Left ventricle myocardium superior (tissue), 1 donor: ENCODE results near the gene CCDC170. TPM values are rescaled to one million over a fixed set of nuclear protein-coding genes. Genes with fewer than 3 reads are reported as not detected.

Experiments used
- ATAC-seq: fragments of 200-7000 bp; cut with Tn5 transposase; one replicate; pipeline ENCODE4 v1.9.1; 2020; ENCODE audit warnings: mild to moderate bottlenecking, moderate library complexity
- DNase-seq: peaks from one replicate; pipeline ENCODE4 v3.0.0-alpha.2; 2020
- intact Hi-C: fragments of 100-400 bp; cut with micrococcal nuclease; formaldehyde crosslinking; loops from one replicate; pipeline ENCODE4 v1.11.0; 2022
- total RNA-seq: library from RNA; stranded (reverse); fragmentation: NEBNext Ultra II Directional; extraction: Animal tissue kit (Norgen Biotek cat#: 25700); gene quantifications from one replicate; pipeline ENCODE4 v1.2.1, GENCODE V29; 2021
- donor health status: DM: no; HTN: yes; CAD: no; lungs with severe emphysema.

CCDC170 gene
- total RNA-seq, 1 donor from 2014 or later, result 0.47 TPM

DNA sequence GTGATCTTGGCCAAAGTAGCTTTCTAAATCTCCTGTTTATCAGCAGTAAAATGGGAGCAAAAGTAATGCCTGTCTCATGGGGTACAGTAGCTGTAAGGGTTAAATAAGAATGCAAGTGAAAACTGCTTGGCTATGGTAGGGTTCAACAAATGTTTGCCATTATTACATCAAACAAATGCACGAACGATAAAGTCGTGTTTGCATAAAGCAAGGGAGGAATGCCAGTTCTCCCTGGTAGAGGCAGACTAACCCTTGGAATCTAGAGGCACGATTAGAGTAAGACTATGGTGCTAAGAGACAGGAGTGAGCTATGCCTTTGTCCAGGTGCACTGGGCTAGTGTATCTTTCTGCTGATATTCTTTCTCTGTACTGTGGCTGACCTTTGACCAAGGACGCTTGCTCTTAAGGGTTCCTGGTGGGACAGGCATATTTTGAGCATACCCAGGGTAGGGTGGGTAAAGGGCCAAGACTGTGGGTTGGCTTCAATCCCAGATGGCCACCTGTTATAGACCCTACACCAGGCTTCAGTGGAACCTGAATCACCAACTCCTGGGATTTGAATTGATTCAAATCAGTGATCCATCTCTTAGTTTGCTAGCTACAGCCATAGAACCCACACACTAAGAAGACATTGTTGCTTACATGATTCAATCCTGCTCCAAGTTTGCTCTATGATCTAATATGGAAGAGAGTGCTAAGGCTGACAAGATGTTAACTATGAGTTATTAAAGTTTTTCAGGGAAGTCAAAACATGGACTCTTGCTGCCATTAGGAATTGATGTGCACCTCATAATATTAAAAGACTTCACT, 139.9 kb downstream of the CCDC170 start:
- ATAC-seq, result no peak
- intact Hi-C loops, result no loop called here
- no peak for DNase-seq

GRCh38 chr6:151634336-151634720, 140.5 kb downstream of the CCDC170 start:
- ATAC-seq (no peak), DNase-seq (no peak)
- intact Hi-C loops, result no loop called here

DNA sequence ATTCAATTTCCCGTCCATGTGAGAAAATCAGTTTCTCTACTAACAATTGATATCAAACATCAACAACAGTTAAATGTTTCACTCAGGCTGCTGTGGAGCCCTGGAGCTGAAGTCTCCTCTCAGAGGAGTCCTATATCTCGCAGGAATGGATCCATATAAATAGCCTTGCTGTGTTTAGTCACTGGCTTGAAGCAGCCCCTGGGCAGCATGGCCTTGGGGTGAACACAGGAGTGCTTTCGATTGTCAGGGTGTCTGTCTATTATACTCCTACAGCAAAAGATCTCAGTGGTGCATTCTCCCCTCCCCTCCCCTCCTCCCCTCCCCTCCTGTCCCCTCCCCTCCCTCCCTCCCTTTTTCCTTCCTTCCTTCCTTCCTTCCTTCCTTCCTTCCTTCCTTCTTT, 141.9 kb downstream of the CCDC170 start:
- intact Hi-C loops, result no loop called here
- DNase-seq, result no peak
- ATAC-seq, result no peak

- DNase-seq, result no peak
- intact Hi-C loops, result no loop called here
- no peak for ATAC-seq
Observed at GRCh38 chr6:151637814-151638213, 144.0 kb downstream of the CCDC170 start.

GRCh38 chr6:151639750-151640149, 145.9 kb downstream of the CCDC170 start:
- ATAC-seq (no peak), DNase-seq (no peak)
- intact Hi-C loops, result no loop called here

GRCh38 chr6:151641028-151641427, 147.2 kb downstream of the CCDC170 start:
- ATAC-seq (no peak), DNase-seq (no peak)
- intact Hi-C loops, result no loop called here

GRCh38 chr6:151647976-151648639, 154.3 kb downstream of the CCDC170 start:
- intact Hi-C loops, result no loop called here
- DNase-seq (no peak), ATAC-seq (no peak)

DNA sequence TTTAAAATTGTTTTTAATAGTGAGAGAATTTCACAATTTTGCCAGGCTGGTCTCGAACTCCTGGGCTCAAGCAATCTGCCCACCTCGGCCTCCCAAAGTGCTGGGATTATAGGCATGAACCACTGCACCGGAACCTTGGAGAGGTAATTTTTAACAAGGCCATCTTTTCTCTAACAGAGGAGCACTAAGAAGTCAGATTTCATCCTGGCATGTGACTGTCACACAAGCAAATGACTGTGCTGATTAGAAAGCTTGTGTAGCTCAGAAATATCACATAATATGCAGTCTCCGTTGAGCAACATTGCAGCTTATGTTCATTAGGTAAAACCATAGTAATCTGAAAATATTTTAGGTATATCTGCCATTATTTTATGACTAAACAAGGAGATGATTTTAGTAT, 156.0 kb downstream of the CCDC170 start:
- ATAC-seq (no peak), DNase-seq (no peak)
- intact Hi-C loops, result no loop called here

GRCh38 chr6:151651639-151652038, 157.8 kb downstream of the CCDC170 start:
- no peak for DNase-seq
- intact Hi-C loops, result no loop called here
- ATAC-seq, result no peak

- intact Hi-C loops, result no loop called here
- peak; percentile 38 for DNase-seq
- ATAC-seq, result peak; percentile 66
Observed at GRCh38 chr6:151652325-151652724, 158.5 kb downstream of the CCDC170 start.

- DNase-seq, result no peak
- ATAC-seq, result no peak
- intact Hi-C loops, result no loop called here
Observed at GRCh38 chr6:151655099-151655498, 161.3 kb downstream of the CCDC170 start.

- intact Hi-C loops, result no loop called here
- ATAC-seq (no peak), DNase-seq (no peak)
Observed at GRCh38 chr6:151656392-151656791, 162.6 kb downstream of the CCDC170 start.

DNA sequence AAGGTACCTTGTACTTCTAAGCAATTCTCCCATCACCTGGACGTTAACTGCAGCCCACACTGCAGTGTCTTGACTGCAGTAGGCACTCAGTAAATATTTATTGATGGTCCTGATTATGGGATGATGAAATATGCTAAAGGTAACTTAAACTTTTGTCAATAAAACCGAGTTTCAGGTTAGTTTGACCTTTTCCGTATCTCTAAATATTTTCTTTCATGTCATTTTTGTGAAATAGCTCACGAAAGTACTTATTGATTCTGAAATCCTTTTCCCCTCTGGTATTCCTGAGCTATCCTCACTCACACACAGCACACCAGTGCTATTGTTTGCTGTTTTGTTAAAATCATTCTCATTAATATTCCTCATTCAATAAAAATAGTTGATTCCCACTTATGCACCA, 164.3 kb downstream of the CCDC170 start:
- intact Hi-C loops, result no loop called here
- ATAC-seq, result no peak
- no peak for DNase-seq

DNA sequence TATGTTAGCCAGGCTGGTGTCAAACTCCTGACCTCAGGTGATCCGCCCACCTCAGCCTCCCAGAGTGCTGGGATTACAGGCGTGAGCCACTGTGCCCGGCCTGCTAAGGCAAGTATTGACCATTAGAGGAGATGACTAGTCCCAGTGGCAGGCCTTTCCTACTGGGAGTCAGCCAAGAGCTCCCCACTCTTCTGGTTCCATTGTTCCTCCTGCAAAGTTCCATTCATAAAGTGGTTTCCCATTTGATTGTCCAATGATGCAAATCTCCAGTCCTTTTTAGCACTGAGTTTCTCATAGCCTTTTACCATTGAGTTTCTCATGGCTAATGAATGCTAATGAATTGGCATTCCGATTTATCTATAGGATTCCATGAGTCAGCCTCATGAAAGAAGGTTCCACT, 165.4 kb downstream of the CCDC170 start:
- ATAC-seq (no peak), DNase-seq (no peak)
- intact Hi-C loops, result no loop called here

GRCh38 chr6:151661509-151661908, 167.7 kb downstream of the CCDC170 start:
- intact Hi-C loops, result no loop called here
- DNase-seq (no peak), ATAC-seq (no peak)

DNA sequence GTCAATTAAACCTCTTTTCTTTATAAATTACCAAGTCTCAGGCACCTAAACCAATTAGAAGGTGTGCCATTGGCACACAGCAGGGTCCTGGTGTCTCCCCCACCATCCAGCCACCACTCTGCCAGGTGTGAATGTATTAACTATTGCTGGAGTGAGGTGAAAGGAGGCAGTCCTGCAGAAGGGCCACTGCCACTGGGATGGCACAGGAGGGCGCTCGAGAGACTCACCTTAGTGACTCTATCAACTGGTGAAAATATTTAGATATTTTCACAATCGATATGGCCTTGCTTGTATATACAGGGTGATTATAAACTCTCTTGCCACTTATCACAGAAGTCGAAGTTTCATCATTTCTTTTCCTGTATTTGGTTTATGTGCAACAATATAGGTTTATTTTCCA, 168.1 kb downstream of the CCDC170 start:
- no peak for DNase-seq
- intact Hi-C loops, result no loop called here
- no peak for ATAC-seq

DNA sequence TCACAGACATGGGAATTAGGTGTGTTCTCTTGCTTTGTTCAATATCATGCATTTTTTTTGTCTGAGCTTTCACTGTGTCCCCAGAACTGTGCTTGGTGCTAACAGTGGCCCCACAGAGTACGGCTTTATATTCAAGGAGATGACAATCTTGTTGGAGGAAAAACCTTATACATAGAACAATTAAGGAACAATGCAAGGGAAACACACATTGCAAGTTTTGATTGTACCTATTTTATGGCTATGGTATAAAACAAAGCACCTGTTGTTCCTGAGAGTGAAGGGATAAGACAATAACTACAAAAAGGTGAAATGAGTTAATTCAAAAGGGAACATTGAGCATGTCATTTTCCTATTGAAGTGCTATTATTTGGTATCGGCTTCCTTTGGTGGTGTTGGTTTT, 169.7 kb downstream of the CCDC170 start:
- no peak for ATAC-seq
- intact Hi-C loops, result no loop called here
- DNase-seq, result no peak

- no peak for DNase-seq
- intact Hi-C loops, result no loop called here
- ATAC-seq, result no peak
Observed at GRCh38 chr6:151664390-151664789, 170.6 kb downstream of the CCDC170 start.

DNA sequence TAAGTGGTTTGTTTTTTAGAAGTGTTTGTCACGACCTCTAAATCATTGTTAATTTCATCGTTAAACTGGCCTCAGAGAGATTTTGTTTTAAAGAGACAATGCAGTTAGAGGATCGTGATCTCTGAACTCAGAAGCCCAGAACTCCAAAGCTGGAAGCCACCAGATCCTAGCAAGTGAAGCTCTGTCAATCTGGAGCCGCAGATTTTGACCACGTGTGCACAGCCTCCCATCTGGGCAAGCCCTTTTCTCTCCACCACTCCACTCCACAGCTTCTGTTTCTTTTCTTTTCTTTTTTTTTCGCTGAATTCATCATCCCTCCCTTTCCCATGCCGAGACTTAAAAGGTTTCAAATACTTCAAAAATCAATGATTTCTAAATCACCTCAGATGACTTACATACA, 171.5 kb downstream of the CCDC170 start:
- ATAC-seq, result no peak
- DNase-seq, result no peak

DNA sequence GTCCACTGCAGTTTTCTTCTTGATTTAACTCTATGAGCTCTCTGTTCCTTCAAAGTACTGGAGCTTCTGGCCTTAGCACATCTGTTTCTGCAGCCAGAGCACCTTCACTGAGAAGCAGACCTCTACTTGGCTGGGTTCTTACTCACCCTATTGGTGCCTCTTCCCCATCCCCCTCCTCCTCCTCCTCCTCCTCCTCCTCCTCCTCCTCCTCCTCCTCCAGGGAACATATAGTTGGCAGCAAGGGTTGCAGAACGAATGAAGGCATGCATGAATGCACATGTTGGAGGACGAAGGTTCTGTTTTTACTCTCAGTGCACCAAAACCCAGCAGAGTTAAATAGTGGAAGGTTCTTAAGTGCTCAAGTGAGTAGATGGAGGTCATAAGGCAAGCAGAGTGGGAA, 172.7 kb downstream of the CCDC170 start:
- intact Hi-C loops, result no loop called here
- DNase-seq (no peak), ATAC-seq (no peak)

More for the DNA sequence above, 171.5 kb downstream of the CCDC170 start:
- intact Hi-C loops, result no loop called here

DNA sequence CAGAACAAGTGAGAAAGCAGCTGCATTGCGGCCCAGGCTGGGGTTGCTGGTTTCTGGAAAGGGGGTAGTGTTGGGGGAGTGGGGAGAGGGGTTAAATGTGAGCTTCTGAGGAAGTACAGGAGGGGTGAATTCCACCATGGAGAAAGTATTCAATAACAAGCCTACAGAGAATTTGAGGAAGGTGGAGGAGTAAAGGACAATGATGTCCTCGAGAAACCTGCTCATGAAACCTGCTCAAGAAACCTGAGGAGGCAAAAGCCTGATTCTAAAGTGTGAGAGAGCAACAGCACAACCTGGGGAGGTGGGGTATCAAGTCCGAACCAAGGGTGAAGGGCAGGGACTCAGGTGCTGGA, 175.4 kb downstream of the CCDC170 start:
- no peak for ATAC-seq
- intact Hi-C loops, result no loop called here
- DNase-seq, result no peak
